Common myeloid progenitor, CD34-positive (primary cell): ENCODE data around the gene HDLBP.

Experiments
- CTCF ChIA-PET: fragments of 350-600 bp; sonication (Branson Sonifier 250); formaldehyde crosslinking; loops from one replicate; lab custom pipeline; 2021; ENCODE audit warnings: antibody characterized with exemption; lab: Charles Lee
- POLR2A ChIA-PET: fragments of 350-600 bp; sonication (Branson Sonifier 250); formaldehyde crosslinking; loops from one replicate; lab custom pipeline; 2021; ENCODE audit warnings: antibody characterized with exemption; lab: Charles Lee
- DNase-seq, 3 donors: peaks; one replicate each; pipeline versions ENCODE4 v3.0.0 to v3.0.0-alpha.2; 2013
- H3K27ac ChIP-seq, 2 experiments: 1 replicate in 1 of 2; 2 replicates in 1 of 2; pipeline ENCODE4 v1.7.0; 2013; ENCODE audit warnings: inconsistent platforms in 2 of 2, low read length in 2 of 2, mild to moderate bottlenecking in 2 of 2, low read depth in 1 of 2, moderate library complexity in 1 of 2; ENCODE audit not compliant: severe bottlenecking in 2 of 2, insufficient read depth in 1 of 2, poor library complexity in 1 of 2
- H3K27me3 ChIP-seq, 5 experiments: replicated peaks in 2 of 5; 1 replicate in 3 of 5; 2 replicates in 2 of 5; pipeline versions ENCODE4 v1.6.1 to v1.7.0; 2013; ENCODE audit warnings: low read length in 4 of 5, mild to moderate bottlenecking in 2 of 5, moderate library complexity in 2 of 5, inconsistent platforms in 1 of 5; ENCODE audit not compliant: insufficient read depth in 5 of 5, control insufficient read depth in 4 of 5
- H3K36me3 ChIP-seq, 4 experiments: 1 replicate in 2 of 4; 2 replicates in 2 of 4; pipeline versions ENCODE4 v1.6.1 to v1.7.0; 2013; ENCODE audit warnings: low read length in 3 of 4, control low read depth in 1 of 4, mild to moderate bottlenecking in 1 of 4; ENCODE audit not compliant: control insufficient read depth in 4 of 4, insufficient read depth in 4 of 4
- H3K4me1 ChIP-seq, 4 experiments: 1 replicate in 3 of 4; 2 replicates in 1 of 4; pipeline versions ENCODE4 v1.6.1 to v1.7.1; 2013; ENCODE audit warnings: low read length in 3 of 4, mild to moderate bottlenecking in 3 of 4, control low read depth in 1 of 4, inconsistent platforms in 1 of 4, moderate library complexity in 1 of 4; ENCODE audit not compliant: control insufficient read depth in 4 of 4, insufficient read depth in 4 of 4; ENCODE audit errors: control extremely low read depth in 1 of 4
- H3K4me3 ChIP-seq, 7 experiments: 1 replicate in 4 of 7; 2 replicates in 3 of 7; pipeline versions ENCODE4 v1.5.1 to v1.7.0; 2013; ENCODE audit warnings: mild to moderate bottlenecking in 7 of 7, low read length in 6 of 7, moderate library complexity in 6 of 7, inconsistent platforms in 2 of 7, low read depth in 2 of 7, control low read depth in 1 of 7; ENCODE audit not compliant: insufficient read depth in 4 of 7, control insufficient read depth in 1 of 7; ENCODE audit errors: extremely low read depth in 1 of 7
- H3K9me3 ChIP-seq, 5 experiments: 1 replicate in 4 of 5; 2 replicates in 1 of 5; pipeline versions ENCODE4 v1.6.1 to v1.7.1; 2013; ENCODE audit warnings: low read length in 4 of 5, mild to moderate bottlenecking in 2 of 5, inconsistent platforms in 1 of 5, low read depth in 1 of 5, moderate library complexity in 1 of 5; ENCODE audit not compliant: control insufficient read depth in 4 of 5, insufficient read depth in 2 of 5; ENCODE audit errors: control extremely low read depth in 1 of 5
- WGBS: methylation state at CpG from one replicate; pipeline ENCODE4 v1.1.5; 2013; ENCODE audit not compliant: insufficient coverage; 5-methylcytosine and 5-hydroxymethylcytosine counted together

Gene HDLBP

GRCh38 chr2:241252778-241253475 lies 62.5 kb downstream of the HDLBP start:
- POLR2A ChIA-PET: interaction anchor here (0.6 kb wide), 1 partner anchor 94 kb away, joined by 3 read pairs; no protein-coding TSS in a partner anchor
- Histone ChIP-seq H3K4me3 (no peak overlapping the region), H3K36me3 (peaks cover 29 to 93% (median 76%) of the 10 kb centered on the region in 4 experiments), H3K27ac (no peak overlapping the region), H3K27me3 (no peaks in the 10 kb centered on the region), H3K9me3 (no peaks in the 10 kb centered on the region), H3K4me1 (no peaks in the 10 kb centered on the region)
- CTCF ChIA-PET: interaction anchor here (1.4 kb wide), 1 partner anchor 17 kb away, joined by 4 read pairs; no protein-coding TSS in a partner anchor
- WGBS: 97% methylated on average over 13 of the region's 14 CpGs
- no peak for DNase-seq

GRCh38 chr2:241249654-241250053 lies 65.8 kb downstream of the HDLBP start:
- POLR2A ChIA-PET: no interaction called here
- CTCF ChIA-PET: no interaction called here
- H3K9me3 ChIP-seq: no peaks in the 10 kb centered on the region
- WGBS: 98% methylated on average over 9 of the region's 14 CpGs
- peaks cover 25 to 91% (median 80%) of the 10 kb centered on the region in 4 experiments for H3K36me3 ChIP-seq
- H3K27ac ChIP-seq: no peak overlapping the region
- H3K4me3 ChIP-seq: no peak overlapping the region
- no peaks in the 10 kb centered on the region for H3K27me3 ChIP-seq
- no peak for DNase-seq
- H3K4me1 ChIP-seq: no peaks in the 10 kb centered on the region

GRCh38 chr2:241248897-241249296 lies 66.6 kb downstream of the HDLBP start:
- CTCF ChIA-PET: no interaction called here
- no peaks in the 10 kb centered on the region for H3K27me3 ChIP-seq
- H3K27ac ChIP-seq: no peak overlapping the region
- WGBS: 100% methylated on average over 6 of the region's 6 CpGs
- no peak overlapping the region for H3K4me3 ChIP-seq
- POLR2A ChIA-PET: no interaction called here
- no peaks in the 10 kb centered on the region for H3K9me3 ChIP-seq
- no peaks in the 10 kb centered on the region for H3K4me1 ChIP-seq
- H3K36me3 ChIP-seq: peaks cover 27 to 94% (median 80%) of the 10 kb centered on the region in 4 experiments
- DNase-seq: no peak

GRCh38 chr2:241248289-241248688 lies 67.2 kb downstream of the HDLBP start:
- no peak overlapping the region for H3K27ac ChIP-seq
- H3K36me3 ChIP-seq: peaks cover 24 to 94% (median 80%) of the 10 kb centered on the region in 4 experiments
- ChIA-PET CTCF (no interaction called here), POLR2A (no interaction called here)
- no peak for DNase-seq
- H3K9me3 ChIP-seq: no peaks in the 10 kb centered on the region
- H3K4me1 ChIP-seq: no peaks in the 10 kb centered on the region
- H3K27me3 ChIP-seq: no peaks in the 10 kb centered on the region
- WGBS: 98% methylated on average over 9 of the region's 11 CpGs
- H3K4me3 ChIP-seq: no peak overlapping the region

- ChIA-PET CTCF (interaction anchor here (0.9 kb wide), 2 partner anchors 12 to 50 kb away, joined by 3 read pairs; no protein-coding TSS in a partner anchor), POLR2A (interaction anchor here (0.6 kb wide), 1 partner anchor 72 kb away, joined by 7 read pairs; no protein-coding TSS in a partner anchor)
- no peaks in the 10 kb centered on the region for H3K9me3 ChIP-seq
- WGBS: 100% methylated on average over 3 of the region's 6 CpGs
- H3K4me1 ChIP-seq: no peaks in the 10 kb centered on the region
- no peak overlapping the region for H3K27ac ChIP-seq
- H3K36me3 ChIP-seq: peaks cover 13 to 93% (median 80%) of the 10 kb centered on the region in 4 experiments
- no peak for DNase-seq
- no peaks in the 10 kb centered on the region for H3K27me3 ChIP-seq
- no peak overlapping the region for H3K4me3 ChIP-seq
These were observed 71.1 kb downstream of the HDLBP start for GRCh38 chr2:241244368-241244767.

GRCh38 chr2:241242306-241242705 lies 73.2 kb downstream of the HDLBP start:
- ChIA-PET CTCF (interaction anchor here (1.4 kb wide), 1 partner anchor 9 kb away, joined by 3 read pairs; no protein-coding TSS in a partner anchor), POLR2A (no interaction called here)

GRCh38 chr2:241241669-241242068 lies 73.8 kb downstream of the HDLBP start:
- no peak overlapping the region for H3K27ac ChIP-seq
- H3K4me1 ChIP-seq: no peaks in the 10 kb centered on the region
- no peaks in the 10 kb centered on the region for H3K9me3 ChIP-seq
- H3K27me3 ChIP-seq: no peaks in the 10 kb centered on the region
- 100% methylated on average over 1 of the region's 4 CpGs for WGBS
- no peak overlapping the region for H3K4me3 ChIP-seq
- DNase-seq: no peak
- ChIA-PET POLR2A (no interaction called here), CTCF (interaction anchor here (1.4 kb wide), 1 partner anchor 8 kb away, joined by 3 read pairs; no protein-coding TSS in a partner anchor)
- H3K36me3 ChIP-seq: peaks cover 15 to 93% (median 72%) of the 10 kb centered on the region in 4 experiments

More at GRCh38 chr2:241242306-241242705, 73.2 kb downstream of the HDLBP start:
- Histone ChIP-seq H3K27me3 (no peaks in the 10 kb centered on the region), H3K27ac (no peak overlapping the region), H3K4me1 (no peaks in the 10 kb centered on the region), H3K36me3 (peaks cover 17 to 93% (median 73%) of the 10 kb centered on the region in 4 experiments), H3K9me3 (no peaks in the 10 kb centered on the region), H3K4me3 (no peak overlapping the region)
- 93% methylated on average over 13 of the region's 14 CpGs for WGBS
- DNase-seq: no peak
